Body of pancreas (tissue), 4 donors: ENCODE measurements around the gene SRMS.

ENCODE experiments used
- POLR2A ChIP-seq, 3 donors: fragments of 450-650 bp; IDR thresholded peaks; one replicate each; pipeline ENCODE4 v1.6.1; 2016; ENCODE audit warnings: antibody characterized with exemption in 3 of 3, mild to moderate bottlenecking in 2 of 3
- TF ChIP-seq, protein P1 (sequence below), 7 experiments: fragments of 450-650 bp in 4 of 7; fragments of 200-600 bp in 3 of 7; sonication (generic) in 3 of 7; IDR thresholded peaks; one replicate each; pipeline ENCODE4 v1.5.1; 2016 to 2019; ENCODE audit warnings: antibody characterized with exemption in 7 of 7

DNA sequence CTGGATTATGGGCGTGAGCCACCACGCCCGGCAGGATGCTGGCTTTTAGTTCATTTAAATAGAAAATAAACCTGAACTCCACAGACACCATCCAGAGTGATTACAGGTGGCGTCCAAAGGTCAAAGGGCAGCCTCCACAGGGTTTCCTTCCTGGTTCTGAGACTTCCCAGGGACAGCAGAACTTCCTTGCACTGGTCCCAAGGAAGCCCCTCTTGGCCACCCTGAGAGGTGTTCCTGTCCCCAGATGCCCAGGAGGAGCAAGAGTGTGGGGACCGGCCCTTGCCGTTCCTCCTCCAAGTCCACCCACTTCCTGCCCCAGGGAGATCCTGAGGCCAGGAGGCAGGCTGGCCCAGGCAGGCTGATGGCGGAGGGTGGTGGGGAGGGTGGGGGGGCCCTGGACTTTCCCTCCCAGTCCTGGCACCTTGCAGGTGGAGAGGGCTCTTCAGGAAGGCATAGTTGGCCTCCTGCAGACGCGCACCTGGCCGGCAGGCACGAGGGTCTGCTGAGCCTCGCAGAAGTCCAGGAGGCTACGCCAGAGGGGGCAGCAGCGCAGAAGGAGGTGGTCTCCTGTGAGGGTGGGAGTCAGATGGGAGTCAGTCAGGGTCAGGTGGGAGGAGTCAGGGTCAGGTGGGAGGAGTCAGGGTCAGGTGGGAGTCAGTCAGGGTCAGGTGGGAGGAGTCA lies 11.4 kb upstream of the SRMS start:
- TF ChIP-seq, protein P1, sequence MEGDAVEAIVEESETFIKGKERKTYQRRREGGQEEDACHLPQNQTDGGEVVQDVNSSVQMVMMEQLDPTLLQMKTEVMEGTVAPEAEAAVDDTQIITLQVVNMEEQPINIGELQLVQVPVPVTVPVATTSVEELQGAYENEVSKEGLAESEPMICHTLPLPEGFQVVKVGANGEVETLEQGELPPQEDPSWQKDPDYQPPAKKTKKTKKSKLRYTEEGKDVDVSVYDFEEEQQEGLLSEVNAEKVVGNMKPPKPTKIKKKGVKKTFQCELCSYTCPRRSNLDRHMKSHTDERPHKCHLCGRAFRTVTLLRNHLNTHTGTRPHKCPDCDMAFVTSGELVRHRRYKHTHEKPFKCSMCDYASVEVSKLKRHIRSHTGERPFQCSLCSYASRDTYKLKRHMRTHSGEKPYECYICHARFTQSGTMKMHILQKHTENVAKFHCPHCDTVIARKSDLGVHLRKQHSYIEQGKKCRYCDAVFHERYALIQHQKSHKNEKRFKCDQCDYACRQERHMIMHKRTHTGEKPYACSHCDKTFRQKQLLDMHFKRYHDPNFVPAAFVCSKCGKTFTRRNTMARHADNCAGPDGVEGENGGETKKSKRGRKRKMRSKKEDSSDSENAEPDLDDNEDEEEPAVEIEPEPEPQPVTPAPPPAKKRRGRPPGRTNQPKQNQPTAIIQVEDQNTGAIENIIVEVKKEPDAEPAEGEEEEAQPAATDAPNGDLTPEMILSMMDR (IDR thresholded peaks at IDR 0.05) = no peak
- no peak for TF ChIP-seq POLR2A (IDR thresholded peaks at IDR 0.05)
